Stimulated activated CD4-positive, alpha-beta T cell treated with anti-CD3 and anti-CD28 coated beads, TNF-alpha, amount 100 ng/mL, for 48 hours (primary cell): ENCODE data around the gene GPBP1L1.
"Not testable (repeated sequence)": the region's sequence is repeated elsewhere in the genome, so short reads cannot be mapped to it uniquely, and the experiment has no call there.

Source experiments
- DNase-seq, 3 donors: peaks; one replicate each; pipeline ENCODE4 v3.0.0-alpha.2; 2020; ENCODE audit warnings: low read depth in 3 of 3

GPBP1L1 gene

DNA sequence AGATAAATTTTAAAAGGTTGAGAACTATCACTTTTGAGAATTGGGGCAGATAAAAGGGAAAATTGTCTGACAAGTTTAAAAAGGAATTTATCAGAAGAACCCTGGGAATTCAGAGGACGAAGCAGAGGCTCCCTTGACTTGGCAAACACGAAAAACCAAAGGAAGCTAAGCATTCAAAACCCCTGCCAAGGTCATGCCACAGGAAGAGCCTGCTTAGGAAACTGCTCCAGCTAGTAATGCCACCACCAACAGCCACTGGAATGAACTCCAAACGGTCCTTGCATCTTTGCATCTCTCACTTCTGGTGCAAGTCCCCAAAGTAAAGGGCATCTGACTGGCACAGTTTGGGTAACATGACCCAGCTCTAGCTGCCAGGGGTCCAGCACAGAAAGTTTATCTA is 7.2 kb downstream of the GPBP1L1 start:
- no peak for DNase-seq

DNA sequence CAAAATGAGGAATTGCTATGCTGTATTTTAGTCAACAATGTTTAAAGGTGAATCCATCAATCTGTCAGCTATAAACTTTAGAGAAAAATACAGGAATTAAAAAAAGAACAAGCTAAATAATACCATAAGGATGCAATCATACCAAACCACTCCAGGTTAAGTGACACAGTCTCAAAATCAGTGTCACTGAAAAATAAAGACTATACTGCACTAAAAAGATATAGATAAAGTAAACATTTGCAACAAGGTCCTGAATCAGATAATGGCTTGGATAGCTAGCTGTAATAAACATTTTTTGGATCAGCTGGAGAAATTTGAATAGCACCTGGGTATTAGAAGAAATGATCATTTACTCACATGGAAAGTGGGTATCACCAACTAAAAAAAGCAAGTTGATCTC is 7.8 kb downstream of the GPBP1L1 start:
- no peak for DNase-seq

DNA sequence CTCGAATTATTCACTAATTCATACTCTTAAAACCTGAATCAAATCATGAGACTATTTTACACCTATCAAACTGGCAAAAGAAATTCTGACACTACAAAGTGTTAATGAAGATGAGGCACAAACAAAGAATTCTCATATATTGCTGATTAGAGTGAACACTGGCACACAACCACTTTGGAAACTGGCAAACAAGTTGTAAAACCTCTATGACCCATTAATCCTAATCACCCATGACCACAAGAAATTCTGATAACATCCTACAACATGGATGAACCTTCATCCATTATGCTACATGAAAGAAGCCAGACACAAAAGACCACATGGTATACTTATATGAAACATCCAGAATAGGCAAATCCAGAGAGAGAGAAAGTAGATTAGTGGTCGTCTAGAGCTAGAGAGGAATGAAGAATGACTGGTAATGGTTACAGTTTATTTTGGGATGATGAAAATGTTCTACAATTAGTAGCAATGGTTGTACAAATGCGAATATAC is 8.5 kb downstream of the GPBP1L1 start:
- DNase-seq = no peak

DNA sequence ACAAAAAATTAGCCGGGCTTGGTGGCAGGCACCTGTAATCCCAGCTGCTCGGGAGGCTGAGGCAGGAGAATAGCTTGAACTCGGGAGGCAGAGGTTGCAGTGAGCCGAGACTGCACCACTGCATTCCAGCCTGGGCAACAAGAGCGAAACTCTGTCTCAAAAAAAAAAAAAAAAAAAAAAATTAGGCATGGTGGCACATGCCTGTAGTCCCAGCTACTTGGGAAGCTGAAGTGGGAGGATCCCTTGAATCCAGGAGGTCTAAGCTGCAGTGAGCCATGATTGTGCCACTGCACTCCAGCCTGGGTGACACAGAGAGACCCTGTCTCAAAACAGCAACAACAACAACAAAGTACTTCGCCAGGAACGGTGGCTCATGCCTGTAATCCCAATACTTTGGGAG is 9.8 kb downstream of the GPBP1L1 start:
- DNase-seq = not testable (repeated sequence)

DNA sequence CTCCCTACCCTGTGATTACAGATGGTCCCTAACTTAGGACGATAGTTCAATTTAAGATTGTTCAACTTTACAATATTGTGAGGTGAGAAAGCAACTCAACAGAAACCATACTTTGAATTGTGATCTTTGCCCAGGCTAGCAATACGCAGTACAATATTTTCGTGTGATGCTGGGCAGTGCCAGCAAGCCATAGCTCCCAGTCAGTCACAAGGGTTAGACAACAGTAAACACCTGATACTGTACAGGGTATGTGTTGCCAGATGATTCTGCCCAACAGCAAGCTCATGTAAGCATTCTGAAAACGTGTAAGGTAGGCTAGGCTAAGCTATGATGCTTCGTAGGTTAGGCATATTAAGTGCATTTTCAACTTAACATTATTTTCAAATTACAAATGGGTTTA is 11.9 kb downstream of the GPBP1L1 start:
- DNase-seq = no peak

DNA sequence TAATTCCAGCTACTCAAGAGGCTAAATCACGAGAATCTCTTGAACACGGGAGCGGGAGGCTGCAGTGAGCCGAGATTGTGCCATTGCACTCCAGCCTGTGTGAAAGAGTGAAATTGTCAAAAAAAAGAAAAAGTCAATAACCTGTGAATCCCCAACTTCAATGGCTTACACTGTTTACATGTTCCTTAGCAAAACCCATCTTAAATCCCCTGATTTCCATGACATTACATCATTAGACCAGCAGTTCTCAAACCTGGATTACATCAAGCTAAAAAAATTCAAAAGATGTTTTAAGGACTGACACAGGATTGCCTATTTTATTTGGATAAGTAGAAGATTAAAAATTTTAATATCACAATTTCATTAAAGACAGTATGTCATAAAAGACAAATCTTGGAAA is 12.4 kb downstream of the GPBP1L1 start:
- no peak for DNase-seq

DNA sequence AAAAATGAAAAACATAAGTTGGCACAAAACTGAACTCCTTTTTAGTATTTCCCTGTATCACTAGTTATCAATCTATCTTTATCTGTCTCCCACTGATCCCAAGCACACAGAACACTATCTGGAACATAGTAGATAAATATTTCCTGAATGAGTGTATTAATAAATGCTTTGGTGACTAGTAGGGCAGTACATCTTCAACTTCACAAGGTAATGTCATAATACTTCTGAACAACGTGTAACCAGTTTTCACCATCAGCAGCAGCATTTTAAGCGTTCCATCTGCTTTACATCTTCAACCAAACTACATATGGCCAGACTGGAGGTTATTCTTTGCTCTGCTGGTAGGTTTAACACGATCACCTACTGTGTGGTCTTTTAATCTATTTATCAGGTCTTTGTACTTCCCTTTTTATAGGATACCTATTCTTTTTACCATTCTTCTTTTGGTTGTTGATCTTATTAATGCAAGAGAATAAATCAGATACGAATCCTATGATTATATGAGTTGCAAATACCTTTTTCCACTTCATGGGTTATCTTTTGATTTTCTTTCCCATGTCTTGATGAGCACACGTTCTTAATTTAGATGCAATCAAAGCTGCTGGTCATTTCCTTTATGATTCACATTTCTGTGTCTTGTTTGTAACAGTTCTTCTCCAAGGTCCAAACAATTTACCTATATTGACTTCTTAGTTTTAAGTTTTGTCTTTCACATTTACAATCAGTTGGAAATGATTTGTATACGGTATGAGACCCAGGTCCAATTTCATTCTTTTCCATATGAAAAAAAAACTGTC is 16.3 kb downstream of the GPBP1L1 start:
- DNase-seq = no peak

DNA sequence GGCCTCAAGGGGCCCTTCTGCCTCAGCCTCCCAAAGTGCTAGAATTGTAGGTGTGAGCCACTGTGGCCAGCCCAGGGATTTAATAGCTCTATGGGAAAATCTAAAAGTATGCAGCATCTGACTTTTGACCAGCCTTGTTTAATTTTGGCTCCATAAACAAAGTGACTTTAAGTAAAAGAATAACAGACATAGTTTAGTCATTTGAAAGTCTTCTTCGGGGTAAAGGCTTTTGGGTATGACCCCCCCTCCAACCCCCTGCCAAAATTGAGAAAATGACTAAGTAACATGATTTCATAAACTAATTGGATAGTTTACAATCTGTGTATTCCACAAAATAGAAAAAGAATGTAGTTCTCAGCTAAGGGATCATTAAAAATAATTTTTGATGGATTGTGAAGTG is 17.0 kb downstream of the GPBP1L1 start:
- DNase-seq = no peak

DNA sequence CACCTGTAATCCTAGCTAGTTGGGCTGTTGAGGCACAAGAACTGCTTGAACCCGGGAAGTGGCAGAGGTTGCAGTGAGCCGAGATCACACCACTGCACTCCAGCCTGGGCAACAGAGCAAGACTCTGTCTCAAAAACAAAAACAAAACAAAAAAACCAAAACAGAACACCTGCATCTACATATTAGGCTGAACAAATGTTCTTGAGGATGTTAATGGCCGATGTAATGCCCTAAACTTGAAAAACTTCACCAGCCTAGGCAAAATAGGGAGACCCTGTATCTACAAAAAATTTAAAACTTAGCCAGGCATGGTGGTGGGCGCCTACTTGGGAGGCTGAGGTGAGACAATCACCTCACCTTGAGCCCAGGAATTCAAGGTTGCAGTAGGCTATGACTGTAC is 17.8 kb downstream of the GPBP1L1 start:
- DNase-seq = no peak

DNA sequence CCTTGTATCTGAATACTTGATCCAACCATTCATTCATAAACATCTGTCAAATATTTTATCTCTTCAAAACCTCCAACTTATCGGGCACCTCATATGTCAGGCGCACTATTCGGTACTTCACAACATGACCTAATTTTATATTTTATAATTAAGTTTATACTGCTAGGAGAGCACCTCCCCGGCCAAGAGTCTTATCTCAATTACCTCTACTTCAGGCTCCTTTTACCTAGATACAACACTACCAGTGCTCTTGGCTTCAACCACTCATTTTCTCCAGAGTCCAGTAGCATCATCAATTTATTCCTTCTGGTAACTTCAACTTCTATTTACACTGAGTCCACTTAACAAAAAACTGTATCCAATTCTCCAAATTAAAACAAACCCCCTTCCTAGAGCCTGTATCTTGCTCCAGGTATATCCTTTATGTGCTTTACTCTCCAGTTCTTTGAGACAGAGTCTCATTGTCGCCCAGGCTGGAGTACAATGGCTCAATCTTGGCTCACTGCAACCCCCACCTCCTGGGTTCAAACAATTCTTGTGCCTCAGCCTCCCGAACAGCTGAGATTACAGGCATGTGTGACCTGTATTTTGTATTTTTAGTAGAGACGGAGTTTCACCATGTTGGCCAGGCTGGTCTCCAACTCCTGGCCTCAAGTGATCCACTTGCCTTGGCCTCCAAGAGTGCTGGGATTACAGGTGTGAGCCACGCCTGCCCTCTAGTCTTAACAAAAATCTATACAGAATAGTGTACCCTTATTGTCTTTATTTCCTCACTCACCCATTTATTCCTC is 18.8 kb downstream of the GPBP1L1 start:
- no peak for DNase-seq

DNA sequence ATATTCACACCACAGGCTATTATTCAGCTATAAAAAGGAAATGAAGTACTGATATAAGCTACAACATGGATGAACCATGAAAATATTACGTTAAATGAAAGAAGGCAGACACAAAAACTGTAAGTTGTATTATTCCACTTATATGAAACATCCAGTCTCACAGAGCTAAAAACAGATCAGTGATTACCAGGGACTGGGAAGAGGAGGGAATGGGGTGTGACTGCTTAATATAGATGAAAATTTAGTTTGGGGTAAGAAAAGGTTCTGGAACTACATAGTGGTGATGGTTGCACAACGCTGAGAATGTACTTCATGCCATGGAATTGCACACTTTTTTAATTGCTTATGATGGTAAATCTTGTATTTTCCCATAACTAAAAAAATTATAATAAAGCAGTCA is 19.5 kb downstream of the GPBP1L1 start:
- DNase-seq = no peak

DNA sequence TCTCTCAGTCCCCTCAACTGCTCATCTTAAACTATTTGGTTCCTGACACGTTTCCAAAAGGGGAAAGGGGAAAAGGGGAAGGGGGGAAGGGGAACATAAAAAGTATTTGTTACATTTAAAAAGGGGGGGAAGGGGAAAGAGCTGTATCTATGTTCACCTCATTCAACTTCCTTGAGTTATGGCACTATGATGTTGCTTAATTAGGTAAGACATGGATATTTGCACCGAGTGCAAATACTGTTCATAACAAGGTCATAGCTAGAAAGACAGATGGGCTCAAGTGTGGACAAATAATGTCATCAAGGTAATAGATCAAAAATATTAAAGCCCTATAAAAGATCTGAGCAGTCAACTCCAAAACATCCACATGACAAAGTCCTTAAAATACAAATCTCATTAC is 26.0 kb downstream of the GPBP1L1 start:
- DNase-seq = no peak

DNA sequence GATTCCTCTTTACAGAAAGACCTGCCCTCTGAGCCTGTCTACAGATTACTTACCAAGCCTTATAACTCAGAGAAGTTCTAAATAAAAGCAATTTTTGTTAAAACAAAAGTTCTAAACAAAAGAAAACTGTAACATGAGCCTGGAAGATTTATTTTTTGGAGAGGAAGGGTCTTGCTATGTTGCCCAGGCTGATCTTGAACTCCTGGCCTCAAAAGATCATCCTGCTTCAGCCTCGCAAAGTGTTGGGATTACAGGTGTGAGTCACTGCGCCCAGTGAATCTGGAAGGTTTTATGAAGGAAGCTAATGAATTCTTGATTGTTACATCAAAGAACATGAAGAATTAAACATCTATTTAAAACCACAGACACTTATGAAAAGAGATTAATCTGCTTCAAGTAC is 27.1 kb downstream of the GPBP1L1 start:
- no peak for DNase-seq

DNA sequence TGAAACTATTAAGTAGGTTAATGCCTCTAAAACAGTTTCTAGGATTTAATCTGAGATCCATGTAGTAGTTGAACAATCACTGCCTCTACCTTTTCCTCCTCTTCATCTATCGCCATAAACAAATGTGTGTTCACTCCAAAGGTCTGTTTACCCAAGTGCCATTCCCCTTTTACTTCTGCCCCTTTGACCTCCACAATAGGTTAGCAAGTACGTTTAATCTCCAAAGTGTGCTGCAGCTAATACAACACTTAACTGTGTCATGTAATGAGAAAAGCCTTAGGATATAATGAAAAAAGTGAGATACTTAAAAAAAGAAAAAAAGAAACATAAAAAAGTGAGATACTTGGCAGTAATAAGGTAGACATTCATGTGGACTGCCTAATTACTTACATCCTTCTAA is 28.2 kb downstream of the GPBP1L1 start:
- DNase-seq = no peak

DNA sequence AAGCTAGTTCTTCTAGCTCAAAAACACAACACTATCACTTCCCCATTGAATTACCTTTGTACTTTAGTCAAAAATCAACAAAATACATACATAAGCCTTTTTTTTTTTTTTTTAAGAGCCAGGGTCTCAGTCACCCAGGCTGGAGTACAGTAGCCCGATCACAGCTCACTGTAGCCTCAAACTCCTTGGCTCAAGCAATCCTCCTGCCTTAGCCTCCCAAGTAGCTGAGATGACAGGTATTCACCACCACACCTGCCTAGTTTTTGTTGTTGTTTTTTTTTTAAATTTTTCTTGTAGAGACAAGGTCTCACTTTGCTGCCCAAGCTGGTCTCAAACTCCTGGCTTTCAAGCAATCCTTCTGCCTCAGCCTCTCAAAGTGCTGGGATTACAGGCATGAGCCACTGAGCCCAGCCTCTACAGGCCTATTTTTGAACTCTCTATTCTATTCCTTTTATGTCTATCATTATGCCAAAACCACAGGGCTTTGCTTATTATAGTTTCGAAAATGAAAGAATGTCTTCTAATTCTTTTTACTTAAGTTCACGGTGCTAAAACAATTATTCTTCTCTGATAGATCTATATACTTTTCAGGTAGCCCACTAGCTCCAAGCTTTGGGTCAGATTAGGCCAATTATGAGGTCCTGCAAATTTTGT is 29.6 kb downstream of the GPBP1L1 start:
- no peak for DNase-seq

DNA sequence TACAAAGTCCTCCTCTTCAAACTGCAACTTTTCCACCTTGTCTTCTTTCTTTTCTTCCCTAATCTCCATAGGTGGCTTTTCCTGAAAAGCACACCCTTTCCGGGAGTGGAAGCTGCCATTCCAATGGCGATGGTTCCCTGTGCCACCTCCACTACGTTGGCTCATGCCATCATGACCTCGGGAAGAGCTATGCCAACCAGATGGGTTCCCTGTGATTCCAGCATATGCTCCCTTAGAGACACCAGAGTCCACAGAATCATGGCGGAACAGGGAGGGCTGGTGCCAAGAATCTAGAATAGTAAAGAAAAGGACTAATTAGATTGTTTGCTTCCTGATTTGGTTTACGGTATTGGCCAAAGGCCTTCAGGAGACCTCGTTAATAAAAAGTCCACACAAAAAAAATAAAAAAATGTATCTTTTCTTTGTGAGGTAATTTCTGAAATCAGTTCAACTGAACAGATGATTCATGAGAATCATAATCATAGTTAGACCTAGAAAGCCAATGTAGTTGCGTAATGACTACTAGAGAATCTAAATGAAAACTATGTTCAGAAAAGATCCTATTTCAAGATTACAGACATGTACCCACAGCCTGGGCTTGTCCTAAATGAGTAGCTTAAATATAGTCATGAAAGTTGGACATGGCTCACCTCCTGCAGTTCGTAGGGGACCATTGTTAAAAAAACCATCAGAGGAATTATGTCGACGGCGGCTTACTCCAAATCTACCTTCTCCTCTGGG is 31.6 kb downstream of the GPBP1L1 start:
- no peak for DNase-seq

DNA sequence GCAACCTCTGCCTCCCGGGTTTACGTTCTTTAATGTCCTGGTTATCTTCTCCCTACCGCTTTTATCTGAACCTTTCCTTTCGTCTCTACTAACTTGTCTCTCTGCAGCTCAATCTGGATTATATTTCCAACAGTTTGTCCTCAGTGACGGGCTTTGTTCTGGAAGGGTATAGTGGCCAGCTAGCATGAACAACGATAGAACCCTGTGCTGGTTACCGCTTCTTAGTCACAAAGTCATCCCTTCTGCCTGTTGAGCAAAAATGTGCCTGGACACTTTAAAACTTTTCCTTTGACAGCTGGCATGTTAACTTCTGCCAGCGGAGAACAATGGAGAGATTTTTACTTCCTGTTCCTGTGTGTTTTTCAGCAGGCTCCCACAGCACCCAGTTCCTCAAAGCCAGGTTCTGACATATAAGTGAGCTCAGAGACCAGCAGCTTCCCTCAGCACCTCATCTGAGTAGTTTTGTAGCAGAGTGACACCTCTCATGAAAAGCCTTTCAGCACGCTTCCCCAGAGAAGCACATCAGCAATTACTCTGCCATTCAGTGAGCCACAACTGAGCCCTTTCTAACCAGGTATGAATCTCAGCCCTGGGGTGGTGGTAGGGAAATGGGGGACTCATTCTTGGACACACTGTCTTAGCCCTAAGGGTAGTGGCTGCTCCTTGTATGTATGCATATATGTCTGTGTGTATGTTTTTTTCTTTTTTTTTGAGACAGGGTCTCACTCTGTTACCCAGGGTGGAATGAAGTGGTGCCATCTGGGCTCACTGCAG is 38.9 kb downstream of the GPBP1L1 start:
- DNase-seq = no peak

DNA sequence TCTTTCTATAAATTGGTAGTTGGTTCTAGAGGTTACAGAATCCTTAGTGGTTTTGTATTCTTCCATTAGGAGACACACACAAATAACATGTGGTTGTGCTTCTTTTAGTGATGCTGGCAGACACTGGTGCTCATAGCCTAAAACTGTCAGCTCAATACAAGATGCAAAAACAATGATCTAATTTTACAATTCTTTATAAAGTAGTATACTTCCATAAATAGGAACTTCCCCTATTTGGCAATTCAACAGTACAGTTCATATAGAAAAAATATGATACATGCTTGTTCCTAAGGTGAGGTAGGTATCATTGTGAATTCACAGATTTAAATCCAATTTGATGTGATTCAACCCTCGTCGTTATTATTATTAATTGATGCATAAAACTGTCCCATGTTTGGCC is 41.7 kb downstream of the GPBP1L1 start:
- DNase-seq = no peak

DNA sequence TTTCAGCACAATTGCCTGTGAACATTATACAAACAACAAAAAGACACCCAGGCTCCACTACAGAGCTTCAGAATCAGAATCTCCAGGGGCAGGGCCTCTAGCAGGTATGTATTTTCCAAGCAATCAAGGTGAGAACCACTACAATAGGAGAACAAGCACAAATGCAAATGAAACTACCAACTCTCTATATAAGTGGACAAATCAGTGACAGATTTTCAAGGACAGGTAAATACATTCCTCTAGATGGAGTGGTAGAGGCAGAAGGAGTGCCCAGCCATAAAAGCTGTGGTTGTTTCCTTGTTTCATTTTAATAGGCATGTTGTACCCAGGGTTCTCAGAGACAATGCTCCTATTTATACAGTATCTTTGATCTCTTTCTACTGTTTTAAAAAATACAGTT is 42.4 kb downstream of the GPBP1L1 start:
- no peak for DNase-seq

DNA sequence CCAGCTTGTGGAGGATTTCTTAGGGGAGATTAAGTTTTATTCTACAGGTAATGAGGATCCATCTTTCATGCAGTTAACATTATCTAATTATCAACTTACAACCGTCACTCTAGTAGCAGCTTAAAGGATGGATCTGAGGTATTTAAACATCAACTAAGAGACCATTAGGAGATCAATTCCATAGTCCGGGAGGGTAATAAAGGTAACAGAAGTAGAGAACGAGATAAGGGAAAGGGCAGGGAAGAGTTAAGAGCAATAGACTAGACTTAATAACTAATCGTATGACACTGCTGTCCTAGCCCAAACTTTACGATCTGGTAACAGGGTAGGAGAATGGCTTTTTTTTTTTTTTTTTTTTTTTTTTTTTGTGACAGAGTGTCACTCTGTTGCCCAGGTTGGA is 43.0 kb downstream of the GPBP1L1 start:
- no peak for DNase-seq

DNA sequence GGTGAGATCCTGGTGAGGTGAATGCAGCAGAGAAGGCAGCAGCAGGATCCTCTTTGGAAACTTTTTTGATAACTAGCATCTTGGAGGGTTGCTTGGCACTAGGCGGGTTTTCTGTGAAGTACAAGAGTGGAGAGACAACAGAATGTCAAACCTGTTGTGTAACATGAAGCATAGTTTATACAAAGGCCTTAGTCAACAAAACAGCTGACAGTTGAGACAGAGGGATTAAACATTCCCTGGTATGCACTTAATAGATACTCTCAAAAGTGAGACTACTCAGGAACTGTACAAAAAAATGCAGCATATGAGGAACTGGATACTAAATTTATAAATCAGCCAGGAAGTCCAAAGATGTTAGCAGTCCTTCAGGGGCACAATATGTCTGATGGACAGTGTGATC is 46.0 kb downstream of the GPBP1L1 start:
- DNase-seq = no peak
